Muscle layer of duodenum (tissue), 2 donors: Measurements from ENCODE around the gene TNFRSF12A.

Source experiments
- H3K27ac ChIP-seq: one replicate; pipeline ENCODE4 v1.7.0; 2013; ENCODE audit warnings: mild to moderate bottlenecking, low read length
- H3K27me3 ChIP-seq: one replicate; pipeline ENCODE4 v1.7.0; 2013; ENCODE audit warnings: low read depth, mild to moderate bottlenecking, control low read depth, low read length
- H3K36me3 ChIP-seq, 2 donors: one replicate each; pipeline ENCODE4 v1.7.0; 2013; ENCODE audit warnings: low read length in 2 of 2, control low read depth in 1 of 2, mild to moderate bottlenecking in 1 of 2; ENCODE audit not compliant: insufficient read depth in 2 of 2, control insufficient read depth in 1 of 2
- H3K4me1 ChIP-seq, 2 donors: one replicate each; pipeline ENCODE4 v1.7.0; 2013; ENCODE audit warnings: low read length in 2 of 2, mild to moderate bottlenecking in 2 of 2, control low read depth in 1 of 2, moderate library complexity in 1 of 2; ENCODE audit not compliant: insufficient read depth in 2 of 2, control insufficient read depth in 1 of 2
- H3K4me3 ChIP-seq, 2 donors: one replicate each; pipeline ENCODE4 v1.7.0; 2013; ENCODE audit warnings: low read length in 2 of 2, low read depth in 1 of 2, mild to moderate bottlenecking in 1 of 2
- H3K9me3 ChIP-seq, 2 donors: one replicate each; pipeline ENCODE4 v1.7.0; 2013; ENCODE audit warnings: low read length in 2 of 2, control low read depth in 1 of 2, mild to moderate bottlenecking in 1 of 2; ENCODE audit not compliant: control insufficient read depth in 1 of 2
- donor health status: healthy.

Gene TNFRSF12A

DNA sequence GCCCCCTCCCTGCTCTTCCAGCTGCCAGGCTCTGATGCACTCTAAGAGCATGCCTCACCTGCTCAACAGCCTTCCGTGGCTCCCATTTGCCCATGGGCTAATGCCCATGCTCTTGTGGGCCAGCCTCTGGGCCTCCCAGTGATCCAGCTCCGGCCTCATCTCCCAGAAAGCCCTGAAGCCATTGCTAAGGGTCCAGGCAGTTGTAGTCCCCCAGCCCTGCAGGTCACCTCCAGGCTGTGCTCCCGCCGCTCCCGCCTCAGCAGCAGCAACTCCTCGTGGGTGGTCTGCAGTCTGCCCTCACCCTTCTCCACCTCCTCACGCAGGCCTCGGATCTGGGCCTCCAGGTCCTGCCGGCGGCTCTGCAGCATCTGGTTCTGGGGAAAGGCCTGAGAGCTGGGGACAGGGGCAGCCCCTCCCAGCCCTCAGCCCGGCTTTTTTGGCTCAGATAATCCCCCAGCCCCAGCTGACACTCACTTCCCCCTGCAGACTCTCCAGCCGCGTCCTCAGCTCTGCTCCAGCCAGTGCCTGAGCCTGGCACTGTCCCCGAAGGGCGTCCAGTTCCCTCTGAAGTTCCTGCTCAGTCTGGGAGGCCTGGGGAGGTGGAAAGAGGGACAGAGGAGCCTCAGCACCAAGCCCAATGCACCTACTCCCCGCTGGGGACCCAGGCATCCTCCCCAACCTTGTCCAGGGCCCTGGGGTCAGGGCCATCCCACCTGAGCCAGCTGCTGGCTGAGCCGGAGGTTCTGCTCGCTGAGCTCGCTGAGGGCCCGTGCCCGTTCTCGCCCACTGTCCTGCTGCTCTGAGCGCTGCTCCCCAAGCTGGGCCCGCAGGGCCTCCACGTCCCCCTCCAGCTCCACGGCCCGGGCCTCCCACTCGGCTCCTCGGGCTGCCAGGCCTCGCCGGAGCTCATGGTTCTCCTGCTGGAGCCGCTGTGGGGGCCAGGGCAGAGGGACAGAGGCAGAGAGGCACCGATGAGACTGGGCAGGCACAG lies 10.3 kb downstream of the TNFRSF12A start:
- Histone ChIP-seq H3K9me3 (no peaks in the 10 kb centered on the region), H3K4me3 (no peak overlapping the region), H3K27me3 (peaks cover 24% of the 10 kb centered on the region), H3K4me1 (peaks cover 0 to 16% of the 10 kb centered on the region in 2 donors), H3K27ac (no peak overlapping the region), H3K36me3 (peaks cover 12 to 14% of the 10 kb centered on the region in 2 donors)

DNA sequence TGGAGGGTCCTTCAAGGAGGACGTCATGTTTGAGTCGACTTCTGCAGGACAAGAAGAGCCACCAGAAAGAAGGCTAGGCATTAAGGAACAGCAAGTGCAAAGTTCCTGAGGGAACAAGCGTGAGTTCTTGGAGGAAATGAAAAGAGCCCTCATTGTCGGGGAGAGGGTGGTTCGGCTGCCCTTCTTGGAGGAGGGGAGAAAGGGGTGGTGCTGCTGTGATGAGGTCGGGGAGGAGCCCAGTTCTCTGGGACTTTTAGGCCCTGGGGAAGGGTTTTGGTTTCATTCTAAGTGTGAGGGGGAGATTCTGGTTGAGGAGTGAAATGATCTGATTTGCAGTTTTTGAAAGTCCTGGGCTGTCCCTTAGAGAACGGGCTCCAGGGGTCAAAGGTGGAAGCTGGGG lies 12.5 kb downstream of the TNFRSF12A start:
- H3K27me3 ChIP-seq = peaks cover 42% of the 10 kb centered on the region

DNA sequence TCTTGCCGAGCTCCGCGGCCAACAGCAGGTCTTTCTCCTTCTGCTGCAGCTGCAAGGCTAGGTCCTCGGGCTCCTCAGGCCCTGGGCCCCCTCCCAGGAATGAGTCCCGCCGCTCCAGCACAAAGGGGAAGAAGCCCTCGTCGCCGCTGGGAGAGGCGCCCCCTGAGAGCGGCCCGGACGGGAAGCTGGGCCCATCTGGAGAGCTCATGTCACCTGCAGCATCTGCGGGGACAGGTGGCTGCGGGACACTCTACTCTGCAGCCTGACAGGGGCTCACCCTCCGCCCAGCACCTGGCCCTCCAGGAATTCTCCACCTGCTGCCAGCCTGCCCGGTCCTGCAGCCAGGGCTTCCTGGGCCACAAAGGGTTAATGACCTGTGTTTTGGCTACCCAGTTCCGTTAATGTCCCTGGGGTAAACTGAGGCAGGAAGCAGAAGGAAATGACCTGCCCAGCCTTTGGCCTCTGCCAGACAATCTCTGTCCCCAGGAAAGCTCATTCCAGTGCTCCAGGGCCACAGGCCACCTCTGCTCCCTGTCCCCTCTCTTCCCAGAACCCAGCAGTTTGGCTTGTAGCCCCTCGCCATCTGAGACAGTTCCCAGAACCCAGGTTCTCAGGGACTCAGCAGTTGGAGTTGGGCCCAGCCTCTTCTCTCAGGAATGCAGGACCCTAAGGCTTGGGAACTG lies 15.3 kb downstream of the TNFRSF12A start:
- peaks cover 0 to 4% of the 10 kb centered on the region in 2 donors for H3K4me1 ChIP-seq

More for the DNA sequence above, 12.5 kb downstream of the TNFRSF12A start:
- H3K36me3 ChIP-seq = no peaks in the 10 kb centered on the region
- H3K4me1 ChIP-seq = peaks cover 0 to 20% of the 10 kb centered on the region in 2 donors
- no peak overlapping the region for H3K27ac ChIP-seq
- H3K4me3 ChIP-seq = no peak overlapping the region
- no peaks in the 10 kb centered on the region for H3K9me3 ChIP-seq

DNA sequence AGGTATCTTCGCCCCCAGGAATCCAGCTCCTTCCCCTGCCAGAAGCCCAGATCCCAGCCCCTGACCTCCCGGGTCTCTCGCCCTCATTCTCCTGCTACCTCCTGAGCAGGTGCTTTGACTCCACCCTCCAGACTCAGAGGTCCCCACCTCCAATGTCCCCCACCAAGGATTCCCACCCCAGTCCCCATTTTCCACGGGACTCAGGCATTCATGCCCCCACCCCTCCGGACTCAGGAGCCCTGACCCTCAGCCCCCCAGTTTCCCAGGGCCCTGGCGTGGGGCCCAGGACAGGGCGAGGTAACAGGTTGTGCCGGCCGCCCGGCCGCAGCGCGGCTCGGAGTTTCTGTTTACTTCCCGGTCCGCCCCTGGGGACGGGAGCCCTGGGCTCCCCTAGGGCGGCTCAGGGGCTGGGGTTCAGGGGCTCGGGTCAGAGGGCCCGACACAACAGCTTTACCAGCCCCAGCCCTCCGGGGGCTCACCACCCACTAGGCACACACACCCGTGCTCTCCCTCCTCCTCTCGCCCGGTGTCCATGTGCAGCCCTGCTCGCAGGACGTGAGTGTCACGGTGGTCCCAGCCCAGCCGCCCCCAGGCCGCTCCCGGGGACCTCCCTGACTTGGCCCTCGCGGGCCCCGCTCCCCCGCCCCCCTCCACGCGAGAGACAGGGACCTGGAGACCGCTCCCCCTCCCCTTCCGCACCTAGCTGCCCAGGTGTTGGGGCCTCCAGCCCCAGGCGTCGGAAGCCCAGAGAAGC lies 16.0 kb downstream of the TNFRSF12A start:
- H3K36me3 ChIP-seq = no peaks in the 10 kb centered on the region
- H3K4me1 ChIP-seq = peaks cover 0 to 4% of the 10 kb centered on the region in 2 donors
- H3K4me3 ChIP-seq = peak overlapping the region in 1 of 2 donors; percentile 33
- H3K9me3 ChIP-seq = no peaks in the 10 kb centered on the region
- H3K27me3 ChIP-seq = peaks cover 31% of the 10 kb centered on the region
- H3K27ac ChIP-seq = no peak overlapping the region

More for the DNA sequence above, 15.3 kb downstream of the TNFRSF12A start:
- Histone ChIP-seq H3K27me3 (peaks cover 35% of the 10 kb centered on the region), H3K4me3 (peak overlapping the region in 1 of 2 donors; percentile 33), H3K27ac (no peak overlapping the region), H3K36me3 (no peaks in the 10 kb centered on the region), H3K9me3 (no peaks in the 10 kb centered on the region)

DNA sequence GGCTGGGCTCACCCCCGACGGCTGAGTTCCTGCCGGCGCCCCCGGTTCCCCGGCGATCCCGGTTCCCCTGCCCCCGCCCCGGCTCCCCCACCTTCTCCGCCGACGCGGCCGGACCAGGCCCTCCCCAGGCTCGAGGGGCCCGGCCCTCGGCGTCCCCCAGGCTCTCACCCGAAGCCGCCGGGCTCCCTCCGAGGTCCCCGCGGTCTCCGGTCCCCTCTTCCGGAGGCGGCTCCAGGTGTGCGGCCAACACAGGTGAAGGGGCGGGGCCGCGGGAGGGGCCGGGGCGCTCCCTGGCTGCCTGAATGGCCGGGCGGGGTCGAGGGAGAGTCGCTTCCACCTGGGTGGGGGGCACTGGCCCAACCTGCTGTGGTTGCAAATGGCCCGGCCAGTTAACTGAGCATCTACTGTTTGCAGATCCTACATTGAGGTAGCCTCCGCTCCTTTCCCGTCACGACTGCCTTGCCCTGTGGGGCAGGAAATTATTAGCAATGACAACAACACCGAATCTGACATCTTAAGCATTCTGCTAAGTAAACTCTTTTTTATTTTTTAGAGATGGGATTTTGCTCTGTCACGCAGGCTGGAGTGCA lies 16.7 kb downstream of the TNFRSF12A start, which contains the start of gene BICDL2:
Gene BICDL2 (minus strand): TSS at position 219 of the 590 bp plus-strand sequence. CDS start 1,448 bp downstream, outside the sequence.
- H3K9me3 ChIP-seq = no peaks in the 10 kb centered on the region
- H3K4me1 ChIP-seq = peaks cover 0 to 4% of the 10 kb centered on the region in 2 donors
- H3K36me3 ChIP-seq = no peaks in the 10 kb centered on the region
- peaks cover 31% of the 10 kb centered on the region for H3K27me3 ChIP-seq
- peak within 1 kb of the TSS in 1 of 2 donors; percentile 33 for H3K4me3 ChIP-seq
- no peak within 1 kb of the TSS for H3K27ac ChIP-seq

DNA sequence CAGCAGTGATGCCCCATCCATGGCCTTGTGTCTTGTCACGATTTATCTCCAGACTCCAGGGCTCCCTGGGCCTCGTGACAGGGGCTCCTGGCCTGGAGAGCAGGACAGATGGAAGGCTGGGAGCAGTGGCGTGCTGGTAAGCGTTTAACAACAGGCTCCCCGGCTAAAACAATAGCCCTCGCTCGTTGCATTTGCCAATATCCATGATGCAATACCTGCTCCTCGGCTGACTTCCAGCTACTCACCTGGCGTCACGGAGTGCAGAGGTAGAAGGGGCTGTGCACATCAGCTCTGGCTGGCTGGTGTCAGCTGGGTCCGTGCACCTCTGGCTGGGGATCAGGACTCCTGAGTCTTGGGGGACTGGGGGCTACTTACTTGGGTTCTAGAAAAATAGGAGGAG lies 18.1 kb downstream of the TNFRSF12A start:
- H3K27ac ChIP-seq = no peak overlapping the region
- H3K4me3 ChIP-seq = no peak overlapping the region
- H3K27me3 ChIP-seq = peaks cover 31% of the 10 kb centered on the region
- H3K4me1 ChIP-seq = peaks cover 0 to 4% of the 10 kb centered on the region in 2 donors
- no peaks in the 10 kb centered on the region for H3K36me3 ChIP-seq
- no peaks in the 10 kb centered on the region for H3K9me3 ChIP-seq

DNA sequence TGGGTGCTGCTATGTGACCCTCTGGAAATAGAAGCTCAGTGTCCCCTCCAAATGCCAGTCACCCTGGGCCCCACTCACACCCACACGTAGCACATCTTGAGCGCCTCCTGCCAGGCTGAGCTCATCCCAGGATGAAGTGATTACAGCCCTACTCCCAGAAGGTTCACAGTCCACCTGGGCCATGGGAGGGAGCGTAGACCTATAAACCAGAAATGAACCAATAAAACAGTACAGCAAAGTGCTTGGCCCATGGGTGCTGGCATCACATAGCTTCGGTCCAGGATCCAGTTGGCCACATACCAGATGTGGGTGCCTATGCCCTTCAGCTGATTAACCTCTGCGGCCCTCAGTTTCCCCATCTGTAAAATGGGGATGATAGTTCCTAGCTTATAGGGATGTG lies 18.7 kb downstream of the TNFRSF12A start:
- Histone ChIP-seq H3K27ac (no peak overlapping the region), H3K27me3 (peaks cover 31% of the 10 kb centered on the region), H3K4me3 (no peak overlapping the region)

DNA sequence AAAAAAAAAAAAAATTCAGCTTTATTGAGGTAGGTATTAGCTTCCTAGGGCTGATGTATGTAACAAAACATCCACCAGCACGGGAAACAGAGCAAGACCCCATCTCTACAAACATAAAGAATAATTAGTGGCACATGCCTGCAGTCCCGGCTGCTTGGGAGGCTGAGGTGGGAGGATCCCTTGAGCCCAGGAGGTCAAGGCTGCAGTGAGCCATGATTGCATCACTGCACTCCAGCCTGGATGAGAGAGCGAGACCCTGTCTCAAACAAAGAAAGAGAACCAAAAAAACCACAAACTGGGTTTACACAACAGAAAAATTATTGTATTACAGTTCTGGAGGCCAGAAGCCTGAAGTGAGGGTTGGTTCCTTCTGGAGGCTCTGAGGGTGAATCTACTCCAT lies 22.2 kb downstream of the TNFRSF12A start:
- Histone ChIP-seq H3K27ac (no peak overlapping the region), H3K27me3 (peaks cover 37% of the 10 kb centered on the region), H3K4me3 (no peak overlapping the region), H3K36me3 (no peaks in the 10 kb centered on the region), H3K4me1 (peaks cover 0 to 16% of the 10 kb centered on the region in 2 donors), H3K9me3 (no peaks in the 10 kb centered on the region)

More for the DNA sequence above, 18.7 kb downstream of the TNFRSF12A start:
- Histone ChIP-seq H3K9me3 (no peaks in the 10 kb centered on the region), H3K4me1 (peaks cover 0 to 4% of the 10 kb centered on the region in 2 donors), H3K36me3 (no peaks in the 10 kb centered on the region)

DNA sequence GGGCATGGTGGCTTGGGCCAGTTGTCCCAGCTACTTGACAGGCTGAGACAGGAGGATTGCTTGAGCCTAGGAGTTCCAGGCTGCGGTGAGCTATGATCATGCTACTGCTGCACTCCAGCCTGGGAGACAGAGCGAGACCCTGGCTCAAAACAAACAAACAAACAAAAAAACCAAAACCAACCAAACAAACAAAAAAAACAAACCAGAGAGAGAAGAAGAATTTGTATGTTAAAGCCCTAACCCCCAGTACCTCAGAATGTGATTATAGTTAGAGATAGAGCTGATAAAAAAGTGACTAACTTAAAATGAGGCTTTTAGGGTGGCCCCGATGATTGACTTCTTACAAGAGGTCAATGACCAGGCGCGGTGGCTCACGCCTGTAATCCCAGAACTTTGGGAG lies 24.5 kb downstream of the TNFRSF12A start:
- H3K27me3 ChIP-seq = peaks cover 26% of the 10 kb centered on the region
- H3K4me1 ChIP-seq = peaks cover 0 to 16% of the 10 kb centered on the region in 2 donors
- no peak overlapping the region for H3K4me3 ChIP-seq

DNA sequence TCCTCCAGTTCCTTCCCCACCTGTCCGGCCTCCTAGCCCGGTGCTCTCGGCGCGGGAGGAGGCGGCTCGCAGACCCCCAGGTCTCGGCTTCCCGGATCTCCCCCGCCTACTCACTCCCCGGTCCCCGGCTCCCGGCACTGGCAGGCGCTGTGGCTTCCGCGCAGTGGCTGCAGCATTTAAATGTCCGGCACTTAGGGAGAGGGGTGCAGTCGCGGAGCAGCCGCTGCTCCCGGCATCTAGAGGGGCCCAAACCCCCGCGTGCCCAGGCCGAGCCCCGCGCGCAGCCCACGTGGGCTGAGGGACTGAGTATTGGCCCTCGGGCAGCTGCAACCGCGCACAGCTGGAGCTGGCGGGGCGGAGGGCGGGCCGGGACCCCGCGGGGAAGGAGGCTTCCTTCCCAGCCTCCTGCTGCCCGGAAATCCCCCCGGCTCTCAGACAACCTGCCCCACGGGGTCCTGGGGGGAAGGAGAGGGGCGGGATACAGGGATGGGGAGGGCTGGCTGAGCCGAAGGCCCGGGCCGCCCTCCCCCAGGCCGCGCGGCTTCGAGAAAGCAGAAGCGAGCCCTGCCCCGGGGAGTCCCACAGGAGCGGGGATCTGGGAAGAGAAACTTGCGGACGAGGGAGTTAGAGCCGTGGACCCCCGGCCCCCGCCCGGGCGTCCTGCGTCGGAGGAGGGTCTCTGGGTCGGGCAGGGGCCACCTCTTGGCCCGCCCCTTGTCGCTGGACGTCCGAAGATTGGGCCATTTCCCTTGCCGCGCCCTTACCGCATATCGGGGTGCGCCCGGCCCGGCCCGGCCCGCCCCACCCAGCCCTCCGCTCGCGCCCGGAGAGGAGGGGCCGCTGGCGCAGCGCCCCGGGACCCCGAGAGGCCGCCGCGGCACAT lies 25.8 kb downstream of the TNFRSF12A start, which contains the start of gene MMP25:
Gene MMP25 (plus strand): TSS at position 804 of the 883 bp plus-strand sequence. CDS start 357 bp downstream, outside the sequence.
- no peak within 1 kb of the TSS for H3K27ac ChIP-seq
- H3K4me1 ChIP-seq = peaks cover 0 to 16% of the 10 kb centered on the region in 2 donors
- H3K4me3 ChIP-seq = peak within 1 kb of the TSS; percentile 16 to 73
- H3K9me3 ChIP-seq = no peaks in the 10 kb centered on the region
- H3K36me3 ChIP-seq = no peaks in the 10 kb centered on the region
- H3K27me3 ChIP-seq = peaks cover 26% of the 10 kb centered on the region

More for the DNA sequence above, 24.5 kb downstream of the TNFRSF12A start:
- Histone ChIP-seq H3K27ac (no peak overlapping the region), H3K9me3 (no peaks in the 10 kb centered on the region), H3K36me3 (no peaks in the 10 kb centered on the region)
